ENCODE measurements around the gene TIRAP.

The TIRAP gene

DNA sequence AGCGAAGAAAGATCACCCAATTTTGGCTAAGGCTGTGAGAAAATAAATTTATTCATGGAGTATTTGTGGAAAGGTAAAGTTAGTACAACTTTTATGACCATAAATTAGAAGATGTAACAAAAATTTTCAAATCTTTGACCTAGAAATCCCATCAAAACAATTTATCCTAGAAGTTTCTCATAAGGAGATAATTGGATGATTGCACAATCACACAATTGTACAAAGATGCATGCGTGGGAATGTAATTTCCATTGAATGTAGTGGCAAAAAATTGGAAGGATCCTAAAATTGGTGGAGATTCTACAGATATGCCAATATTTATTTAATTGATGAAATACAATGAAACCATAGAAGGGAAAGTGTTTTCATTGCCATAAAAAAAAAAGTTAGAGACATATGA lies 25.7 kb upstream of the TIRAP start:
- TF ChIP-seq, protein P1, sequence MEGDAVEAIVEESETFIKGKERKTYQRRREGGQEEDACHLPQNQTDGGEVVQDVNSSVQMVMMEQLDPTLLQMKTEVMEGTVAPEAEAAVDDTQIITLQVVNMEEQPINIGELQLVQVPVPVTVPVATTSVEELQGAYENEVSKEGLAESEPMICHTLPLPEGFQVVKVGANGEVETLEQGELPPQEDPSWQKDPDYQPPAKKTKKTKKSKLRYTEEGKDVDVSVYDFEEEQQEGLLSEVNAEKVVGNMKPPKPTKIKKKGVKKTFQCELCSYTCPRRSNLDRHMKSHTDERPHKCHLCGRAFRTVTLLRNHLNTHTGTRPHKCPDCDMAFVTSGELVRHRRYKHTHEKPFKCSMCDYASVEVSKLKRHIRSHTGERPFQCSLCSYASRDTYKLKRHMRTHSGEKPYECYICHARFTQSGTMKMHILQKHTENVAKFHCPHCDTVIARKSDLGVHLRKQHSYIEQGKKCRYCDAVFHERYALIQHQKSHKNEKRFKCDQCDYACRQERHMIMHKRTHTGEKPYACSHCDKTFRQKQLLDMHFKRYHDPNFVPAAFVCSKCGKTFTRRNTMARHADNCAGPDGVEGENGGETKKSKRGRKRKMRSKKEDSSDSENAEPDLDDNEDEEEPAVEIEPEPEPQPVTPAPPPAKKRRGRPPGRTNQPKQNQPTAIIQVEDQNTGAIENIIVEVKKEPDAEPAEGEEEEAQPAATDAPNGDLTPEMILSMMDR (IDR thresholded peaks at IDR 0.05; ENCODE audit: low read depth, low read length) = no peak
- H3K4me3 ChIP-seq (replicated peaks in 1 of 2; ENCODE audit: low read depth in 2 of 2, low read length in 2 of 2) = no peak overlapping the region
- no peak for DNase-seq (ENCODE audit: low read depth in 2 of 2)

DNA sequence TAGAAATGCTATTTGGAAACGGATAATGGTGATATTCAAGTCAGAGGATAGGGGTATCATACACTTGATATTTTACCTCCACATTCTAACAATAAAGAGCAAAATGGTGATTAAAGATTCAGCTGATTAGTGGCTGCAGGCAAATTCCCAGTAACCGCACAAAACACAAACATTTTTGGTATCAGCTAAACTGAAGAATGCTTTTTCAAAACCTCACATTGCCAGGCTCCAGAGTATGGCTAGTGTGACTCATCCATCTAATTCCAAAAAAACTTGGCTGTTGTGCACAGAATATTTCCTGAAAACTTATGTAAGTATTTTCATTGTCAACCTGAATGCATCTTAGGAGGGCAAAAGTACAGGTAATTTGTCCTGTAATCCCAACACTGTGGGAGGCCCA lies 25.1 kb upstream of the TIRAP start:
- DNase-seq (ENCODE audit: low read depth in 2 of 2) = peak; percentile 47 to 57
- TF ChIP-seq, protein P1 (IDR thresholded peaks at IDR 0.05; ENCODE audit: low read depth, low read length) = no peak
- H3K4me3 ChIP-seq (replicated peaks in 1 of 2; ENCODE audit: low read depth in 2 of 2, low read length in 2 of 2) = no peak overlapping the region

DNA sequence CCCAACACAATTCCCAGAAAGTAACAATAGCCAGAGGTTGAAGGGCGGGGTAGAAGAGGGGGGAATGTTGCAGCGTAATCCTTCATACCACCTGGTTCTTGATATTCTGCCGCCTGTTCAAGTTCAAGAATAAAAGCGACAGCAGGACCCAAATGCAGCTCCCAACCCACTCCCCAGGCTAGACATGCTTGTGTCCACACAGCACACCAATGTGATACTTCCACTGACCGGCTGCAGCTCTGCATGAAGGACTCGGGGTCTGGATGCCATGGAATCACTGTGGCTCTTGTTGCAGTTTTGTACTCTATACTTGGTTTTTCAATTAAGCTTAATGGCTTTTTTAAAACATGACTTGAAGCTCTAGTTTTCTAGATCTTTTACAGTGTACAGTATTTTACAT lies 20.7 kb upstream of the TIRAP start:
- TF ChIP-seq, protein P1 (IDR thresholded peaks at IDR 0.05; ENCODE audit: low read depth, low read length) = no peak
- no peak for DNase-seq (ENCODE audit: low read depth in 2 of 2)
- H3K4me3 ChIP-seq (replicated peaks in 1 of 2; ENCODE audit: low read depth in 2 of 2, low read length in 2 of 2) = no peak overlapping the region

DNA sequence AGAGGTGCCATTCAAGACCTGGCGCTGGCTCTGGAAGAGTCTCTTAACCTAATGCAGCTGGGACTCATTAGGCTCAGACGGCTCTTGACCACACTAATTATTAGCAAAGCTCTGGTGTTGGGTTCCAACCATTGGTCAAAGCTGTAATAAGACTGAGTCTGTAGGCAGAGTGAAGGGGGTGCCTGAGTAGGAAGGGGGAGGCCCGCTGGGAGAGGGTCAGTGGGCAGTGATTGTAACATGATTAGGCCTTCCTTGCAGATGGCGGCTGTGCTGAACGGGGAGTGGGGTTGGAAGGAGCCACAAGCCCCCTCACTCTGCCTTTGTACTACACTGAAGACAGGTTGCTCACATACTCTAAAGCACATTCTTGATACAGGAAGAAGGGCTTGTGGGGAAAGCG lies 19.4 kb upstream of the TIRAP start:
- DNase-seq (ENCODE audit: low read depth in 2 of 2) = no peak
- TF ChIP-seq, protein P1 (IDR thresholded peaks at IDR 0.05; ENCODE audit: low read depth, low read length) = no peak
- H3K4me3 ChIP-seq (replicated peaks in 1 of 2; ENCODE audit: low read depth in 2 of 2, low read length in 2 of 2) = no peak overlapping the region

DNA sequence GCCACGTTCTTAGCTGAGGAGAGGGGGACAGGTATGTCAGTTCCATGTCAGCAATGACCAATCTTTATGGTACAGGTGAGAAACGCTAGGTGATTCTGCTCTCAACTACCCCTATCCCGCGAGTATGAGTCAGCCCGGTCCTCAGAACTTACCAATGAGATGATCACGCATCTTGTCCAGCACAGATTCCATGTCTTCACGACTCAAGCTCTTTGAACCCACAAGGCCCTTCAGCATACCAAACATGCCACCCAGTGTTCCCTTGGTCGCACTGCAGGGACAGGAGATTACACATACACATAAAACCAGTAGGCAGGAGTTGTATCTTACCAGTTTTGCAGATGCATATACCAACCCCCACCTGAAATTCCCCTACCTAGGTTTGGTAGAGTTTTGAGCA lies 17.1 kb upstream of the TIRAP start:
- TF ChIP-seq, protein P1 (IDR thresholded peaks at IDR 0.05; ENCODE audit: low read depth, low read length) = no peak
- DNase-seq (ENCODE audit: low read depth in 2 of 2) = peak; percentile 27 to 36
- H3K4me3 ChIP-seq (replicated peaks in 1 of 2; ENCODE audit: low read depth in 2 of 2, low read length in 2 of 2) = no peak overlapping the region

DNA sequence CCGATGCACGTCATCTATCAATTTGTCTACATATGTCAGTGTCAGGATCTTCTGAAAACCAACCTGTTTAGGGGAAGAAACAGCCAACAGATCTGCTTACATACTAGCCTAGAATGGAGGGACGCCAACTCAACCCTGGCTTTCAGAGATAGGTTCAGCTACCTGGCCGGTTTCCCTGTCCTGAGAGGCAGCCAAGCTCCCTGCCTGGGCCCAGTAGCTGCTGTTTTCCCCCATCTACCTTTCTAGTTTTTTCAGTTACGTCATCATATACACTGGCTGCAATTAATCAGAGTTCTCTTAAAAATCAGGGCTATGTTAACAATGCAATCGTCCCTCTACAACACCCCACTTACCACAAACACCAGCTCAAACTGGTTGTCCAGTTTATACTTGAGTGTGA lies 15.2 kb upstream of the TIRAP start:
- peak overlapping the region; percentile 84 to 97 for H3K4me3 ChIP-seq (replicated peaks in 1 of 2; ENCODE audit: low read depth in 2 of 2, low read length in 2 of 2)
- no peak for DNase-seq (ENCODE audit: low read depth in 2 of 2)
- TF ChIP-seq, protein P1 (IDR thresholded peaks at IDR 0.05; ENCODE audit: low read depth, low read length) = no peak

DNA sequence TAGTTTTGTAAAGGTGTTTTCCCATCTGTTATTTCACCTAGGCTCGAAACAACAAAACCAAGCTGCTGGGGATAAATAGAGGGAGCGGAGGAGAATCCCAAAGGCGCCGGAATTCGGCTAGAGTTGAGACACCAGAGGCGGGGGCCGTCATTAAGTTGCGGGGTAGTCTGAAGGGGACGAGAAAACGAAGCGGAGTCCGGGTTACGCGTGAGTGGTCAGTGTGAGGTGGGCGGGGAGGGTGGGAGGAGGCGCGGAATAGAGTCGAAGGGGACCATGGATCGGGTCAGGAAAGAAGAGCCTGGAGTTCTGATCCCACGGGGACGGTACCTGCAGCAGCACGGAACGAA lies 14.6 kb upstream of the TIRAP start:
- no peak for DNase-seq (ENCODE audit: low read depth in 2 of 2)
- peak overlapping the region; percentile 84 to 97 for H3K4me3 ChIP-seq (replicated peaks in 1 of 2; ENCODE audit: low read depth in 2 of 2, low read length in 2 of 2)
- TF ChIP-seq, protein P1 (IDR thresholded peaks at IDR 0.05; ENCODE audit: low read depth, low read length) = no peak
